GM23338 (cell line): ENCODE data around the gene CLOCK. TPM values are rescaled to one million over a fixed set of nuclear protein-coding genes. Genes with fewer than 3 reads are reported as not detected.

Experiments used
- ATAC-seq: fragments of 200-7000 bp; cut with Tn5 transposase; 3 replicates; pipeline ENCODE4 v1.9.1; 2020
- DNase-seq: peaks from one replicate; pipeline ENCODE4 v3.0.0-alpha.2; 2015; ENCODE audit warnings: low spot score
- H2AFZ ChIP-seq: fragments of 200-600 bp; sonication (generic); 2 replicates; pipeline ENCODE4 v1.8.0; 2016; ENCODE audit warnings: antibody characterized with exemption, mild to moderate bottlenecking, moderate library complexity
- H3F3A ChIP-seq: fragments of 200-600 bp; sonication (generic); replicated peaks from 2 replicates; pipeline ENCODE4 v1.8.0; 2017; ENCODE audit warnings: antibody characterized with exemption, mixed run types, low read depth
- H3K27ac ChIP-seq: fragments of 200-600 bp; sonication (generic); 2 replicates; pipeline ENCODE4 v1.6.1; 2016; ENCODE audit warnings: low read depth
- H3K27me3 ChIP-seq: fragments of 200-600 bp; sonication (generic); 2 replicates; pipeline ENCODE4 v1.8.0; 2016; ENCODE audit warnings: mild to moderate bottlenecking, mixed run types, moderate library complexity; ENCODE audit not compliant: insufficient read depth
- H3K36me3 ChIP-seq: fragments of 200-600 bp; sonication (generic); 2 replicates; pipeline ENCODE4 v1.8.0; 2016; ENCODE audit warnings: mild to moderate bottlenecking; ENCODE audit not compliant: insufficient read depth
- H3K4me1 ChIP-seq: fragments of 200-600 bp; sonication (generic); 2 replicates; pipeline ENCODE4 v1.8.0; 2016; ENCODE audit warnings: mild to moderate bottlenecking, moderate library complexity; ENCODE audit not compliant: insufficient read depth
- H3K4me2 ChIP-seq: fragments of 200-600 bp; sonication (generic); 2 replicates; pipeline ENCODE4 v1.7.1; 2017; ENCODE audit warnings: mixed run types
- H3K4me3 ChIP-seq: fragments of 200-600 bp; sonication (generic); 2 replicates; pipeline ENCODE4 v1.6.1; 2016; ENCODE audit warnings: mixed run types
- H3K79me2 ChIP-seq: fragments of 200-600 bp; sonication (generic); replicated peaks from 2 replicates; pipeline ENCODE4 v1.8.0; 2017; ENCODE audit warnings: mild to moderate bottlenecking; ENCODE audit not compliant: insufficient read depth
- H3K9me2 ChIP-seq: fragments of 200-600 bp; sonication (generic); 2 replicates; pipeline ENCODE4 v1.8.0; 2017; ENCODE audit not compliant: insufficient read depth
- H4K20me1 ChIP-seq: fragments of 200-600 bp; sonication (generic); replicated peaks from 2 replicates; pipeline ENCODE4 v1.8.0; 2017; ENCODE audit warnings: mild to moderate bottlenecking; ENCODE audit not compliant: insufficient read depth
- H3K27ac Mint-ChIP-seq: 2 replicates; pipeline ENCODE4 v1.8.0; 2020; ENCODE audit warnings: inconsistent platforms, mild to moderate bottlenecking, moderate library complexity, mixed read lengths
- H3K27me3 Mint-ChIP-seq: 3 replicates; pipeline ENCODE4 v1.8.0; 2022; ENCODE audit warnings: low read depth, mild to moderate bottlenecking, moderate library complexity, mixed read lengths, inconsistent platforms; ENCODE audit not compliant: insufficient read depth, poor library complexity
- H3K36me3 Mint-ChIP-seq: 3 replicates; pipeline ENCODE4 v1.8.0; 2021; ENCODE audit warnings: low read depth, mild to moderate bottlenecking, inconsistent platforms, moderate library complexity, mixed read lengths
- H3K4me1 Mint-ChIP-seq: 3 replicates; pipeline ENCODE4 v1.8.0; 2020; ENCODE audit warnings: mild to moderate bottlenecking, inconsistent platforms, mixed read lengths
- H3K4me3 Mint-ChIP-seq: 3 replicates; pipeline ENCODE4 v1.8.0; 2021; ENCODE audit warnings: moderate library complexity, mild to moderate bottlenecking, inconsistent platforms, mixed read lengths
- H3K9me3 Mint-ChIP-seq: 3 replicates; pipeline ENCODE4 v1.8.0; 2020; ENCODE audit warnings: moderate library complexity, mild to moderate bottlenecking, inconsistent platforms, mixed read lengths
- CREB1 ChIP-seq: fragments of 250-450 bp; sonication (Bioruptor Pico); IDR thresholded peaks from 2 replicates; pipeline ENCODE4 v1.5.0; 2020; ENCODE audit warnings: low read depth, mild to moderate bottlenecking, moderate library complexity
- CTCF ChIP-seq, 2 experiments: fragments of 200-600 bp in 1 of 2; sonication (generic) in 1 of 2; conservative IDR thresholded peaks; 2 replicates each; pipeline versions ENCODE4 v1.5.1 to v1.6.1; 2016 to 2017; ENCODE audit warnings: antibody characterized with exemption in 2 of 2, low read depth in 2 of 2, mild to moderate bottlenecking in 2 of 2, moderate library complexity in 1 of 2
- ETS1 ChIP-seq: IDR thresholded peaks from 2 replicates; pipeline ENCODE4 v1.6.1; 2016; ENCODE audit warnings: antibody characterized with exemption
- EZH2 ChIP-seq: fragments of 200-600 bp; sonication (generic); IDR thresholded peaks from one replicate; pipeline ENCODE4 v1.8.0; 2017; ENCODE audit warnings: antibody characterized with exemption, mild to moderate bottlenecking, low read depth; ENCODE audit not compliant: unreplicated experiment
- EZH2phosphoT487 ChIP-seq: fragments of 200-600 bp; sonication (generic); IDR thresholded peaks from one replicate; pipeline ENCODE4 v1.8.1; 2018; ENCODE audit warnings: antibody characterized with exemption; ENCODE audit not compliant: unreplicated experiment
- JUNB ChIP-seq: IDR thresholded peaks from one replicate; pipeline ENCODE4 v1.6.1; 2016; ENCODE audit warnings: antibody characterized with exemption; ENCODE audit not compliant: unreplicated experiment
- NANOG ChIP-seq: IDR thresholded peaks from 2 replicates; pipeline ENCODE4 v1.6.1; 2016; ENCODE audit warnings: antibody characterized with exemption, borderline replicate concordance
- POLR2AphosphoS5 ChIP-seq: IDR thresholded peaks from 2 replicates; pipeline ENCODE4 v1.6.1; 2016; ENCODE audit warnings: antibody characterized with exemption, low read depth
- REST ChIP-seq: IDR thresholded peaks from one replicate; pipeline ENCODE4 v1.6.1; 2018; ENCODE audit warnings: antibody characterized with exemption; ENCODE audit not compliant: unreplicated experiment
- STAT1 ChIP-seq: IDR thresholded peaks from one replicate; pipeline ENCODE4 v1.6.1; 2016; ENCODE audit warnings: antibody characterized with exemption; ENCODE audit not compliant: unreplicated experiment
- ZNF114 ChIP-seq: fragments of 250-450 bp; sonication (Bioruptor Pico); IDR thresholded peaks from 2 replicates; pipeline ENCODE4 v1.5.0; 2020; ENCODE audit warnings: mild to moderate bottlenecking, moderate library complexity
- ZNF331 ChIP-seq: fragments of 250-450 bp; sonication (Bioruptor Pico); IDR thresholded peaks from 2 replicates; pipeline ENCODE4 v1.5.0; 2020; ENCODE audit warnings: low read depth, mild to moderate bottlenecking, moderate library complexity
- polyA plus RNA-seq: library from polyadenylated mRNA; unstranded; fragments of >200 nt; fragmentation: Nextera tagmentation; extraction: Ambion mirVana; gene quantifications from 2 replicates; pipeline ENCODE4 v1.2.1, GENCODE V29; 2016
- total RNA-seq: library from RNA; depleted of rRNA; stranded (reverse); fragments of >200 nt; shearing (Covaris generic); gene quantifications from 2 replicates; pipeline ENCODE4 v1.2.3, GENCODE V29; 2014

Gene CLOCK
- total and polyA plus RNA-seq, 2 experiments from 2014 or later = 17.1 to 28.8 TPM

- TF ChIP-seq REST (no peak), EZH2 (no peak), EZH2phosphoT487 (no peak), ZNF114 (CRISPR knock-in tag) (no peak), POLR2AphosphoS5 (no peak), ZNF331 (CRISPR knock-in tag) (no peak), ETS1 (no peak), CTCF (conservative IDR thresholded peaks at IDR 0.05; ENCODE audit: low read depth in 2 of 2) (no peak), JUNB (no peak), STAT1 (no peak), CREB1 (CRISPR knock-in tag) (no peak), NANOG (no peak)
Measured at GRCh38 chr4:55483315-55483714, 63.4 kb downstream of the CLOCK start (continued).

GRCh38 chr4:55475394-55476243, 71.1 kb downstream of the CLOCK start:
- no peak for DNase-seq
- Mint-ChIP-seq H3K4me3 (no peak overlapping the region), H3K27me3 (no peaks in the 10 kb centered on the region), H3K9me3 (peaks cover 8% of the 10 kb centered on the region; the same call in 2 of the 3 replicates), H3K36me3 (peaks cover 28% of the 10 kb centered on the region), H3K4me1 (peaks cover 14% of the 10 kb centered on the region), H3K27ac (no peak overlapping the region)
- no peaks in the 10 kb centered on the region for H3K27me3 ChIP-seq
- H3K36me3 ChIP-seq = peaks cover 14% of the 10 kb centered on the region; the same call in 1 of the 2 replicates
- no peaks in the 10 kb centered on the region for H4K20me1 ChIP-seq
- no peaks in the 10 kb centered on the region for H3K79me2 ChIP-seq
- H2AFZ ChIP-seq = no peak overlapping the region
- ATAC-seq = no peak
- no peaks in the 10 kb centered on the region for H3F3A ChIP-seq
- H3K4me1 ChIP-seq = peaks cover 22% of the 10 kb centered on the region
- H3K27ac ChIP-seq = no peak overlapping the region
- H3K4me3 ChIP-seq = no peak overlapping the region
- no peaks in the 10 kb centered on the region for H3K9me2 ChIP-seq
- H3K4me2 ChIP-seq = no peak overlapping the region
- no peak for TF ChIP-seq ETS1
- no peak for TF ChIP-seq NANOG
- no peak for TF ChIP-seq POLR2AphosphoS5
